HCEC 1CT (cell line): ENCODE results near the gene POLE.
A peak's percentile ranks its signal among the peaks of the same experiment; 100 is the strongest.
"Not testable (repeated sequence)": the region's sequence is repeated elsewhere in the genome, so short reads cannot be mapped to it uniquely, and the experiment has no call there.

Experiments used
- DNase-seq: peaks from one replicate; pipeline ENCODE4 v3.0.0-alpha.2; 2017

The POLE gene

DNA sequence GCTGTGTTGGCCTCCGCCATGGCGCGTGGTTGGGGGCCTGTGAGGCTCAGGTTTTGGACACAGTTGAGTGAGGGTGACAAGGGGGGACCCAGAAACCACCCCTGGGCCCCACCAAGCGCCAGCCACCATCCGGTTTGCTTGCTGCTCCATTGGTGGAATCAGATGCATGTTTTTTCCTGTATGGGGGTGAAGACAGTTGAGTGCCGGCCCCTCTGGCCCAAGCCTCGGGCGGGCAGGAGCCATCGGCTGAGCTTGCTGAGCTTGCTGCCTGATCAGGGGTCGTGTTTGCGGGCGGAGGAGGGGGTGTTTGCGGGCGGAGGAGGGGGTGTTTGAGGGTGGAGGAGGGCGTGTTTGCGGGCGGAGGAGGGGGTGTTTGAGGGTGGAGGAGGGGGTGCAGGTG lies 29.9 kb upstream of the POLE start:
- no peak for DNase-seq

GRCh38 chr12:132716356-132716755 lies 29.2 kb upstream of the POLE start:
- no peak for DNase-seq

DNA sequence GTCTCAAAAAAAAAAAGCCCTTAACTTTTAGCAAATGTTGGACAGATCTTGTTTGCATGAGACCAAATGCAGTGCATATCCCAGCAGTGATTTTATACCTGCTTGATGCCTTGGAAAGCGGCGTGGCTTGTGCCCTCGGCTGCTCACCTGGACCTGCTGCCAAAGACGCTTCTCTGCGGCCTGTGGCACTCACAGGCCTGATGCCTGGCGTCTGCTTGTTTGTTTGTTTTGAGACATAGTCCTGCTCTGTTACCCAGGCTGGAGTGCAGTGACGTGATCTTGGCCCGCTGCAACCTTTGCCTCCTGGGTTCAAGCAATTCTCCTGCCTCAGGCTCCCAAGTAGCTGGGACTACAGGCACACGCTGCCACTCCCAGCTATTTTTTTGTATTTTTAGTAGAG lies 28.7 kb upstream of the POLE start:
- DNase-seq, result no peak

DNA sequence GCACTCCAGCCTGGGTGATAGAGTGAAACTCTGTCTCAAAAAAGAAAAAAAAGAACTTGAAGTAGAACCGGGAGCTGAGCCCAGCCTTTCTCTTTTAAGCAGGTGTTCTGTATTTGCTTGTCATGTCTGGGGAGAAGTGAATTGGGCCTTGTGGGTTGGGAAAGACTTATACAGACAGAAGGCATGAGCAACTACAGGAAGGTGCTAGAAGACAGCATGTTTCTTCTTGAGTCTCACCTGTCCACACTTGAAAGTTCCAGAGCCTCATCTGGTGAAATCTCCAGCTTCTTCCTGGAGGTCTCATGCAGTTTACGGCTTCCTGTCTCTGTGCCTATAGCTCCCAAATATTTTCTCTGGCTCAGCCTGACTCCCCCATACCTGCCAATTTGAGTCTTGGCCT lies 26.0 kb upstream of the POLE start:
- DNase-seq, result no peak

DNA sequence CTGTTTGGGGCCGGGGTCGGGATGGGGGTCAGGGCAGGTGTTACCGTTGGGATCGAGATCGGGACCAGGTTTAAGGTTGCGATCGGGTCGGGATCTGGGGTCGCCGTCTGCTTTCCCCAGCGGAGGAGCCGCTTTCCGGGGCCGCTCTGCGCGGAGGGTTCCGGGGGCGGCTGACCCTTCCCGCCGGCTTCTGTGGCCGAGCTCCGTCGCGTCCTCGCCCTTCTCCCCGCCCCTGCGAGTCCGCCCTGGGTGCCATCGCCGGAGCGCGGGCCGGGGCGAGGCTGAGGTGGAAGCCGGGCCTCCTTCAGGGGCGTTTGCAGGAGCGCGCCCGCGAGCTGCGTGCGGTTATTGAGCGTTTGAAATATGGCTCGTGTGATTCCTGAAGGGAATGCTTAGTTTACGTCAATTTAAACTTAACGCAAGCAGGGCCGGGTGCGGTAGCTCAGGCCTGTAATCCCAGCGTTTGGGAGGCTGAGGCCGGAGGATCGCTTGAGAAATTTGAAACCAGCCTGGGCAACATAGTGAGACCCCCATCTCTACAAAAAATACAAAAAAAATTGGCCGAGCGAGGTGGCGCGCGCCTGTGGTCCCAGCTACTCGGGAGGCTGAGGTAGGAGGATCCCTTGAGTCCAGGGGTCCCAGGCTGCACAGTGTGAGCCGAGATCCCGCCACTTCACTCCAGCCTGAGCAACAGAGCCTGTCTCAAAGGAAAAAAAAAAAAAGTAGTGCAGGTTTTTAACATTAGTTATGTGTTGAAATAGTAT lies 24.1 kb upstream of the POLE start:
- no peak for DNase-seq

DNA sequence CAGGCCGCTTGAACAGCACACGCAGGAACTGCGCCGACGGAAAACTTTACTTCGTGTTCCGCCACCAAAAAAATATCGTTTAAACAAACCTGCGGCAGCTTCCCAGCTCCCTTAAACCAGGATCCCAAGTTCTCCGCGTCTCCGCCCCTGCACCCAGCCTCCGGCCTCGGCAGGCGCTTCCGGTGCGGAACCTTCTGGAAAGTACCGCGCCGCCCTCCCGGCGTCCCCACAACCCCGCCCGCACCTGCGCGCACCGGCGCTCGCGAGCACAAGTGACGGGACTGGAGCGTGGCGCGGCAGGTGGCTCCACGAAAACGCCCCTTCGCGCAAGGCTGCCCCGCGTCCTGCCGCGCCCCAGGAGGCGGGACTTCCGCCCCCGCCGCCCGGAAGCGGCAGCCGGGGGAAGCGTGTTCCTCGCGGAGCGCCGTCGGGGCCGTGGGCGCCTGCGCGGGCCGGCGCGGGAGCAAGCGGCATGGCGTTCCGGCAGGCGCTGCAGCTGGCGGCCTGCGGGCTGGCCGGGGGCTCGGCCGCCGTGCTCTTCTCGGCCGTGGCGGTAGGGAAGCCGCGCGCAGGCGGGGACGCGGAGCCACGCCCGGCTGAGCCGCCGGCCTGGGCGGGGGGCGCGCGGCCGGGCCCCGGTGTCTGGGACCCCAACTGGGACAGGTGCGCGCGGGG lies 23.4 kb upstream of the POLE start, which contains the start of gene PGAM5:
PGAM5 (plus strand) TSS at position 438 of the 675 bp plus-strand sequence; CDS start at position 473, 35 bp downstream.
- peak; percentile 81 for DNase-seq

- no peak for DNase-seq
Measured at GRCh38 chr12:132710043-132710404, 22.9 kb upstream of the POLE start.

GRCh38 chr12:132708150-132708549 lies 21.0 kb upstream of the POLE start:
- DNase-seq, result no peak

DNA sequence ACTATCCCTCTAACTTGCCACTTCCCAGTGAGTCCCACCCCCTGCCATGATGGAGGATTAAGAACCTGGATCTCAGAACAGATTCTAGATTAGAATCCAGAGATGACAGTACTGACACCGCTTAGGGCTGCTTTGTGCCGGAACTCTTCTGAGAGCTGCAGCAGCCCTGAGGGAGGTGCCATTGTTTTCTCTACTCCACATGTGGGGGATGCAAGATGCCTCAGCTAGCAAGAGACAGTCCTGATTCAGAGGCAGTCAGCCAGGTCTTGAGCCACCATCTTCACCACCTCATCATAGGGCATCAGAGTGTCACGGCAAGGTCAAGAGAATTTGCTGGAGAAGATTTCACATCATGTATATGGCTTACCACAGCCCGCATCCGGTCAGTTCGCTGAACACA lies 20.1 kb upstream of the POLE start:
- DNase-seq, result no peak

- DNase-seq, result no peak
Measured at GRCh38 chr12:132703641-132704040, 16.5 kb upstream of the POLE start.

GRCh38 chr12:132702640-132703039 lies 15.5 kb upstream of the POLE start:
- no peak for DNase-seq

DNA sequence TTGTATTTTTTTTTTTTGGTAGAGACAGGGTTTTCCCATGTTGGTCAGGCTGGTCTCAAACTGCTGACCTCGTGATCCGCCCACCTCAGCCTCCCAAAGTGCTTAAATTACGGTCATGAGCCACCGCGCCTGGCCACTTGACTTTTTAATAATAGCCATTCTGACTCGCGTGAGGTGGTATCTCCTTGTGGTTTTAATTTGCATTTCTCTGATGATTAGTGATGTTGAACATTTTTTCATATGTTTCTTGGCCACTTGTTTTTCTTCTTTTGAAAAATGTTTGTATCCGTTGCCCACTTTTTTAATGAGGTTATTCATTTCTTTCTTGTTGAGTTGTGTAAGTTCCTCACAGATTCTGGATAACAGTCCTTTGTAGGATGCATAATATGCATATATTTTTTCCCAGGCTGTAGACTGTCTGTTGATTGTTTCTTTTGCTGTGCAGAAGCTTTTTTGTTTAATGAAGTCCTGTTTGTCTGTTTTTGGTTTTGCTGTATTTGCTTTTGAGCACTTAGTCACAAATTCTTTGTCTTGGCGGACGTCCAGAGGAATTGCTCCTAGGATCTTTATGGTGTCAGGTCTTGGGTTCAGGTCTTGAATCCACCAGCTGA lies 13.2 kb upstream of the POLE start:
- peak; percentile 43 for DNase-seq

- DNase-seq, result no peak
Measured at GRCh38 chr12:132698341-132698740, 11.2 kb upstream of the POLE start.

DNA sequence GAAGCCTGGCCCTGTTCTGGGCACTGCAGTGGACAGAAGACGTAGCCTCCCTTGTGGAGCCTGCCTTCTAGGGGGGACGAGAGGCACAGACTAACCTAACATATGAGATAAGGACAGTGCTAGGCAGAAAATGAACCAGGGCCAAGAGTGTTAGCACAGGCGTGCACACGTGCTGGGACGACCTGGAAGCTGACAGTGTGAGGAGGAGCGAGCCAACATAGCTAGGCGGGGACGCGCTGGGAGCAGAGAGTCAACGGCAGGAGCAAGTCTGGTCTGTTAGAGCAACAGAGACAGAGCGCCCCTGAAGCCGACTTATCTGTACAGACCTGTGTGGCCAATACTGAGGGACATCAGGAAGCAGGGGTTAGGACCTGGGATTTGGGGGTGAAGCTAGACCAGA lies 8.3 kb upstream of the POLE start:
- no peak for DNase-seq

- not testable (repeated sequence) for DNase-seq
Measured at GRCh38 chr12:132694888-132695287, 7.7 kb upstream of the POLE start.

GRCh38 chr12:132692030-132692429 lies 4.9 kb upstream of the POLE start:
- not testable (repeated sequence) for DNase-seq

GRCh38 chr12:132690112-132690511 lies 3.0 kb upstream of the POLE start:
- no peak for DNase-seq

DNA sequence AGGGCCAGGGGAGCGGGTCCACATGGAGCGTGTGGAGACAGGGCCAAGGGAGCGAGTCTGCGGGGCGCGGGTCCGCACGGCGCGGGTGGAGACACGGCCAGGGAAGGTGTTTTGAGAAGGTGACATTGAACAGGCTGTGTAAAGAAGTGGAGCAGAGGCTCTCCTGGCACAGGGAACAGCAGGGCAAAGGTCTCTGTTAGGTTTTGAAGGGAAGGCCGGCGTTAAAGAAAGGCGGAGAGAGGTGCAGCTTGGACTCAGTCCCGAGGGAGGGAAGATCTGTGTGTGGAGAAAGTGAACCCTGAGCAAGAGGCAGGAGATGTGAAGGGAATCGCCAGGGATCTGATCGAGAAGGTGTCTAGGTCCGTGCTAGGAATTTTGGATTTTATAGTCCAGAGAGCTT lies 2.1 kb upstream of the POLE start:
- no peak for DNase-seq

- DNase-seq, result peak; percentile 17
Measured at GRCh38 chr12:132686825-132687210, 324 bp downstream of the POLE start.

- no peak for DNase-seq
Measured at GRCh38 chr12:132685400-132685799, 1.7 kb downstream of the POLE start.

- no peak for DNase-seq
Measured at GRCh38 chr12:132677492-132677891, 9.7 kb downstream of the POLE start.

DNA sequence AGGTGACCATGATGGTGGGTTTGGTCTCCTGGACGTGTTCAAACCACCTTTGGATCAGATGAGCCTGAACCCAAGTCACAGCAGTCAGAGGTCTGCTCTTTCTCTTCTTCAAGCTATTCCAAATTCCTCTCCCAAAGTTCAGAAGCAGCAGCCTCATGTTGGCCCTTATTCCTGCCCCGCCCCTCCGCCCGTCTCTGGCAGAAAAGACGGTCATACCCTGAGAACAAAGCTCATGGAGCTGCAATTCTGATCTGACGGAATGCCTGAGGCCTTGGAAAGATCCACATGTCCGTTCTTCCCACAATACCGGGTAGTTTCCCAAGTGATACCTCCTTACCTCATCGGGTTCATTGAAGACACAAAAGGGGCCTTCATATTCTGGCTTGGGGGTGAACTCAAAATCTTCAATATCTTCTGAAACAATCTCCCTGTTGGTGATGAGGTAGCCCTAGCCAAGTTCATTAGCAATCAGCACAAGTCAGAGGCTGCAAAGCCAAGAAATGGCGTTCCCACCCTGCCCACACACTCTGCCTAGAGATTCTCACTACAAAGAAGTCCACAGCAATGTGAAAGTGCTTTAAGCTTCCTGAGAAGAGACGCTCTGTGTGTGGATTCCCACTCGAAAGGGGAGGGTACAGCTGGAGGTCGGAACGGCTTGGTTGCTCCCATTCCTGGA lies 11.2 kb downstream of the POLE start:
- no peak for DNase-seq

DNA sequence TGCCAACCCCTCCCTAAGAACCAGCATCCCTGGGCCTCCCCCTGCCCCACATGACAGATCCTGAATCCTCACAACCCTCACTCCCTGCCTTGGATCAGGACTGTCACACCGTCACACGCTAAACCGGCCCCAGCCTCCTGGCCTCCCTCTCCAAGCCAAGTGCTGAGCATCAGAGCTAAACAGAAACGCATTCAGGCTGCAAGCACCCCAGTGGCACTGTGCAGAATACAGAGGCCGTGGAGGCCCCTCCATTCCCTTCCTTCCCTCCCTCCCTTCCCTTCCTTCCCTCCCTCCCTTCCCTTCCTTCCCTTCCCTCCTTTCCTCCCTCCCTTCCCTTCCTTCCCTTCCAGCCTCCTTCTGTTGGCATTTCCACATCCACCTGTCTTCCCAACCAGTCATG lies 12.6 kb downstream of the POLE start:
- no peak for DNase-seq
